LNCaP clone FGC (cell line): ENCODE measurements around the gene JAML.

Experiments used
- DNase-seq: peaks from one replicate; pipeline ENCODE4 v3.0.0-alpha.2; 2011; ENCODE audit warnings: low read depth
- H3K4me3 ChIP-seq: 2 replicates; pipeline ENCODE4 v1.5.1; 2011; ENCODE audit warnings: mild to moderate bottlenecking, low read depth, low read length, control low read depth
- TF ChIP-seq, protein P1 (sequence below): IDR thresholded peaks from 2 replicates; pipeline ENCODE4 v1.5.1; 2012; ENCODE audit warnings: mild to moderate bottlenecking; ENCODE audit not compliant: control insufficient read depth, insufficient read depth; ENCODE audit errors: extremely low read depth

Gene JAML

DNA sequence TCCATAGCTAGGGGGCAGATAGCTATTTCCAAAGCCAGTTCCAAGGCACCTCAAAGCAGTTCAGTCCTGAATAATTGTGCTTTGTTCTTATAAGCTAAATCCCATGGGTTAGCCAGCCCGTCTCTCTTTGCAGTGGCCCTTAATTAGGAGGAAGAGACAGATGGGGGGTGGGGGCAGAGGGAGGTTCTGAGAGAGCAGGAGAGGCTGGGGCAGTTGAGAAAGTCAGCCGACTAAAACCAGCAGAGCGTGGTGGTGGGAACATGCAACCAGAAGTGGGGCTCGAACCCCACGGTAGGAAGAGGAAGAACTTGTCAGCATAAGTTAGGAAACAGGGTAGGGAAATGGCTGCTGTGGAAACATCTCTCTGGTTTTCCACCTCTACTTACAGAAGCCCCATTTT is 61.3 kb downstream of the JAML start:
- no peak overlapping the region for H3K4me3 ChIP-seq
- TF ChIP-seq, protein P1, sequence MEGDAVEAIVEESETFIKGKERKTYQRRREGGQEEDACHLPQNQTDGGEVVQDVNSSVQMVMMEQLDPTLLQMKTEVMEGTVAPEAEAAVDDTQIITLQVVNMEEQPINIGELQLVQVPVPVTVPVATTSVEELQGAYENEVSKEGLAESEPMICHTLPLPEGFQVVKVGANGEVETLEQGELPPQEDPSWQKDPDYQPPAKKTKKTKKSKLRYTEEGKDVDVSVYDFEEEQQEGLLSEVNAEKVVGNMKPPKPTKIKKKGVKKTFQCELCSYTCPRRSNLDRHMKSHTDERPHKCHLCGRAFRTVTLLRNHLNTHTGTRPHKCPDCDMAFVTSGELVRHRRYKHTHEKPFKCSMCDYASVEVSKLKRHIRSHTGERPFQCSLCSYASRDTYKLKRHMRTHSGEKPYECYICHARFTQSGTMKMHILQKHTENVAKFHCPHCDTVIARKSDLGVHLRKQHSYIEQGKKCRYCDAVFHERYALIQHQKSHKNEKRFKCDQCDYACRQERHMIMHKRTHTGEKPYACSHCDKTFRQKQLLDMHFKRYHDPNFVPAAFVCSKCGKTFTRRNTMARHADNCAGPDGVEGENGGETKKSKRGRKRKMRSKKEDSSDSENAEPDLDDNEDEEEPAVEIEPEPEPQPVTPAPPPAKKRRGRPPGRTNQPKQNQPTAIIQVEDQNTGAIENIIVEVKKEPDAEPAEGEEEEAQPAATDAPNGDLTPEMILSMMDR = no peak
- no peak for DNase-seq

- TF ChIP-seq, protein P1 = no peak
- H3K4me3 ChIP-seq = no peak overlapping the region
- DNase-seq = no peak
Observed at GRCh38 chr11:118162846-118163245, 62.0 kb downstream of the JAML start.

GRCh38 chr11:118161786-118162185 is 63.0 kb downstream of the JAML start:
- DNase-seq = no peak
- TF ChIP-seq, protein P1 = no peak

DNA sequence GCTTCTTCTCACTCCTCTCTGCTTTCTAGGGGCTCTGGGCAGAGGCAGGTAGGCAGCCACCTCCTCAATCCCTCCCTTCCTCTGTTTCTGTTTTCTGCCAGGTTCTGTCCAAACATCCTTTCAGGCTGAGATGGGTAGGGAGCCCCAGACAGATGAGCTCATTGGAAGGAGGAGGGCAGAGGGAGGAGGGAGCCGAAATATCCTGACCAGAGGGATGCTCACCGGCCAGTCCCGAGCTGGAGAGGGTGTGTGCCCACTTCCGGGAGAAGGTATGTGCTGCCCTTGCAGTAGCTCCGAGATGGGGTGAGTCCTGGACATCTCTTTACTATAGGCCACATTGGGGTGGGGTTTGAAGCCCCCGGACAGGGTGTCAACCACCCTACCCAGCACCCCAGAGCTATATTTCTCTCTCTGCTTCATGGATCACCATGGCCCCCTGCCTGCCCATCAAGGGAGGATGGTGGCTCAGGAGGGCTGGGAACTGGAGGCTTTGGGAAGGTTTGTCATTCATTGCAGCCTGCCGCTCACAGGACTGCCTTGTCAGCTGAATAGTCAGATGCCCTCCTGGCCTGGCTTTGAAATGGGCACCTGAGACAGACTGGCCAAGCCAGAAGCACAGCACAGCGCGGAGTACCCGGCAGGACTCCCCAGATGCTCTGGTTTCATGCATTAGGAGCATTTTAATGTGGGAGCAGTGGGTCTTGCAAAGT is 67.5 kb downstream of the JAML start:
- no peak overlapping the region for H3K4me3 ChIP-seq
- TF ChIP-seq, protein P1 = no peak
- DNase-seq = no peak

More at GRCh38 chr11:118161786-118162185, 63.0 kb downstream of the JAML start:
- H3K4me3 ChIP-seq = no peak overlapping the region

GRCh38 chr11:118156531-118157185 is 68.2 kb downstream of the JAML start:
- TF ChIP-seq, protein P1 = no peak
- no peak for DNase-seq
- no peak overlapping the region for H3K4me3 ChIP-seq

GRCh38 chr11:118155776-118156530 is 68.9 kb downstream of the JAML start:
- no peak overlapping the region for H3K4me3 ChIP-seq
- TF ChIP-seq, protein P1 = no peak
- no peak for DNase-seq
